HG03460 (cell line): ENCODE data around the gene GM2A.
"Not testable (repeated sequence)": the region's sequence is repeated elsewhere in the genome, so short reads cannot be mapped to it uniquely, and the experiment has no call there.

Experiments
- ATAC-seq: cut with Tn5 transposase; IDR thresholded peaks from one replicate; pipeline ENCODE4 v1.9.1; 2021; ENCODE audit not compliant: unreplicated experiment

GM2A gene

GRCh38 chr5:151251001-151251551 is 1.9 kb upstream of the GM2A start:
- no peak for ATAC-seq

GRCh38 chr5:151251621-151252020 is 1.4 kb upstream of the GM2A start:
- ATAC-seq, result no peak

GRCh38 chr5:151253605-151253950 is 593 bp downstream of the GM2A start:
- ATAC-seq, result no peak

GRCh38 chr5:151254556-151254955 is 1.6 kb downstream of the GM2A start:
- no peak for ATAC-seq

- ATAC-seq, result not testable (repeated sequence)
Measured at GRCh38 chr5:151254990-151255389, 2.0 kb downstream of the GM2A start.

GRCh38 chr5:151255621-151256286 is 2.8 kb downstream of the GM2A start:
- peak; percentile 34 for ATAC-seq

- ATAC-seq, result peak; percentile 31
Measured at GRCh38 chr5:151257731-151258181, 4.8 kb downstream of the GM2A start.

- ATAC-seq, result no peak
Measured at GRCh38 chr5:151258201-151258611, 5.2 kb downstream of the GM2A start.

- no peak for ATAC-seq
Measured at GRCh38 chr5:151258816-151259215, 5.8 kb downstream of the GM2A start.

- no peak for ATAC-seq
Measured at GRCh38 chr5:151259931-151260330, 6.9 kb downstream of the GM2A start.

- no peak for ATAC-seq
Measured at GRCh38 chr5:151262532-151262931, 9.5 kb downstream of the GM2A start.

- no peak for ATAC-seq
Measured at GRCh38 chr5:151264113-151264512, 11.1 kb downstream of the GM2A start.

- ATAC-seq, result no peak
Measured at GRCh38 chr5:151267491-151268260, 14.7 kb downstream of the GM2A start.

- ATAC-seq, result peak; percentile 74
Measured at GRCh38 chr5:151270599-151270998, 17.6 kb downstream of the GM2A start.

- no peak for ATAC-seq
Measured at GRCh38 chr5:151271336-151271735, 18.4 kb downstream of the GM2A start.

GRCh38 chr5:151274666-151275065 is 21.7 kb downstream of the GM2A start:
- ATAC-seq, result no peak

GRCh38 chr5:151275803-151276202 is 22.8 kb downstream of the GM2A start:
- ATAC-seq, result no peak

- no peak for ATAC-seq
Measured at GRCh38 chr5:151278845-151279244, 25.9 kb downstream of the GM2A start.

- ATAC-seq, result no peak
Measured at GRCh38 chr5:151280443-151280842, 27.5 kb downstream of the GM2A start.

- ATAC-seq, result no peak
Measured at GRCh38 chr5:151281001-151281639, 28.1 kb downstream of the GM2A start.

- ATAC-seq, result no peak
Measured at GRCh38 chr5:151283120-151283825, 30.3 kb downstream of the GM2A start.
